Ovary (tissue), 3 donors: ENCODE data around the gene SMIM5.

Source experiments
- EP300 ChIP-seq: sonication (generic); formaldehyde crosslinking; IDR thresholded peaks from one replicate; pipeline ENCODE4 v1.6.1; 2017; ENCODE audit warnings: antibody characterized with exemption
- POLR2A ChIP-seq: fragments of 450-650 bp; IDR thresholded peaks from one replicate; pipeline ENCODE4 v1.6.1; 2017; ENCODE audit warnings: antibody characterized with exemption, mild to moderate bottlenecking, moderate library complexity
- TF ChIP-seq, protein P1 (sequence below), 3 donors: fragments of 450-650 bp in 2 of 3; fragments of 200-600 bp in 1 of 3; IDR thresholded peaks; one replicate each; pipeline versions ENCODE4 v1.5.1 to v1.8.0; 2016 to 2022; ENCODE audit warnings: antibody characterized with exemption in 3 of 3, mild to moderate bottlenecking in 1 of 3
- donor health status: DM: no; HTN: no; CAD: no.

GRCh38 chr17:75602644-75603043 is 30.6 kb upstream of the SMIM5 start:
- TF ChIP-seq, protein P1, sequence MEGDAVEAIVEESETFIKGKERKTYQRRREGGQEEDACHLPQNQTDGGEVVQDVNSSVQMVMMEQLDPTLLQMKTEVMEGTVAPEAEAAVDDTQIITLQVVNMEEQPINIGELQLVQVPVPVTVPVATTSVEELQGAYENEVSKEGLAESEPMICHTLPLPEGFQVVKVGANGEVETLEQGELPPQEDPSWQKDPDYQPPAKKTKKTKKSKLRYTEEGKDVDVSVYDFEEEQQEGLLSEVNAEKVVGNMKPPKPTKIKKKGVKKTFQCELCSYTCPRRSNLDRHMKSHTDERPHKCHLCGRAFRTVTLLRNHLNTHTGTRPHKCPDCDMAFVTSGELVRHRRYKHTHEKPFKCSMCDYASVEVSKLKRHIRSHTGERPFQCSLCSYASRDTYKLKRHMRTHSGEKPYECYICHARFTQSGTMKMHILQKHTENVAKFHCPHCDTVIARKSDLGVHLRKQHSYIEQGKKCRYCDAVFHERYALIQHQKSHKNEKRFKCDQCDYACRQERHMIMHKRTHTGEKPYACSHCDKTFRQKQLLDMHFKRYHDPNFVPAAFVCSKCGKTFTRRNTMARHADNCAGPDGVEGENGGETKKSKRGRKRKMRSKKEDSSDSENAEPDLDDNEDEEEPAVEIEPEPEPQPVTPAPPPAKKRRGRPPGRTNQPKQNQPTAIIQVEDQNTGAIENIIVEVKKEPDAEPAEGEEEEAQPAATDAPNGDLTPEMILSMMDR (IDR thresholded peaks at IDR 0.05), result no peak
- TF ChIP-seq POLR2A (no peak), EP300 (no peak)
